SK-N-SH (cell line): ENCODE results near the gene C22orf42. TPM values are rescaled to one million over a fixed set of nuclear protein-coding genes. Genes with fewer than 3 reads are reported as not detected.
A peak's percentile ranks its signal among the peaks of the same experiment; 100 is the strongest.

Experiments used
- CTCF ChIA-PET: fragments of 300-600, 350-600 bp; formaldehyde crosslinking; extraction: SDS; loops from one replicate; lab custom pipeline; 2021; lab: Yijun Ruan, JAX
- POLR2A ChIA-PET: fragments of 350-600 bp; sonication (Branson Sonifier 250); formaldehyde crosslinking; extraction: SDS; loops from one replicate; lab custom pipeline; 2020; ENCODE audit warnings: antibody characterized with exemption, inconsistent platforms; lab: Yijun Ruan, JAX
- DNase-seq: peaks from one replicate; pipeline ENCODE4 v3.0.0; 2012
- H2AFZ ChIP-seq: fragments of 200-600 bp; sonication (generic); 2 replicates; pipeline ENCODE4 v1.8.1; 2016; ENCODE audit warnings: antibody characterized with exemption, mild to moderate bottlenecking, low read depth
- H3F3A ChIP-seq: fragments of 200-600 bp; sonication (generic); replicated peaks from 2 replicates; pipeline ENCODE3; 2016; ENCODE audit warnings: antibody characterized with exemption, mild to moderate bottlenecking; ENCODE audit not compliant: insufficient read depth
- H3K27ac ChIP-seq, 2 experiments: fragments of 200-500 bp in 1 of 2; fragments of 200-600 bp in 1 of 2; sonication (Bioruptor generic) in 1 of 2; sonication (generic), shearing (Covaris generic) in 1 of 2; 2 replicates each; pipeline versions ENCODE4 v1.5.1 to v1.6.1; 2014 to 2016; ENCODE audit warnings: low read depth in 2 of 2, inconsistent platforms in 1 of 2, low read length in 1 of 2, mild to moderate bottlenecking in 1 of 2, mixed read lengths in 1 of 2
- H3K27me3 ChIP-seq: fragments of 200-600 bp; sonication (generic), shearing (Covaris generic); 2 replicates; pipeline ENCODE4 v1.6.1; 2016; ENCODE audit warnings: mixed run types; ENCODE audit not compliant: insufficient read depth
- H3K36me3 ChIP-seq, 2 experiments: fragments of 200-500 bp in 1 of 2; fragments of 200-600 bp in 1 of 2; sonication (Bioruptor generic) in 1 of 2; sonication (generic) in 1 of 2; replicated peaks in 1 of 2; 2 replicates each; pipeline versions ENCODE3 to v1.5.1; 2014 to 2016; ENCODE audit warnings: low read length in 1 of 2, mild to moderate bottlenecking in 1 of 2; ENCODE audit not compliant: insufficient read depth in 2 of 2, control insufficient read depth in 1 of 2
- H3K4me1 ChIP-seq, 2 experiments: fragments of 200-500 bp in 1 of 2; fragments of 200-600 bp in 1 of 2; sonication (Bioruptor generic) in 1 of 2; sonication (generic), shearing (Covaris generic) in 1 of 2; 2 replicates each; pipeline versions ENCODE4 v1.5.1 to v1.6.1; 2014 to 2016; ENCODE audit warnings: low read depth in 1 of 2, low read length in 1 of 2, mixed run types in 1 of 2; ENCODE audit not compliant: insufficient read depth in 2 of 2, control insufficient read depth in 1 of 2
- H3K4me2 ChIP-seq: fragments of 200-600 bp; sonication (generic), shearing (Covaris generic); 2 replicates; pipeline ENCODE4 v1.6.1; 2017; ENCODE audit warnings: mixed run types
- H3K4me3 ChIP-seq, 2 experiments: fragments of 200-500 bp in 1 of 2; fragments of 200-600 bp in 1 of 2; sonication (Bioruptor generic) in 1 of 2; sonication (generic), shearing (Covaris generic) in 1 of 2; 2 replicates each; pipeline versions ENCODE4 v1.5.1 to v1.8.1; 2014 to 2016; ENCODE audit warnings: low read depth in 2 of 2, inconsistent platforms in 1 of 2, low read length in 1 of 2, mild to moderate bottlenecking in 1 of 2, mixed read lengths in 1 of 2, moderate library complexity in 1 of 2
- H3K79me2 ChIP-seq: fragments of 200-600 bp; sonication (generic); 2 replicates; pipeline ENCODE4 v1.8.1; 2017; ENCODE audit warnings: mild to moderate bottlenecking; ENCODE audit not compliant: insufficient read depth
- H3K9ac ChIP-seq: fragments of 200-600 bp; sonication (generic); 2 replicates; pipeline ENCODE4 v1.6.1; 2017; ENCODE audit warnings: mixed run types
- H3K9me2 ChIP-seq: fragments of 200-600 bp; sonication (generic); 2 replicates; pipeline ENCODE4 v1.6.1; 2017; ENCODE audit warnings: mixed run types
- H3K9me3 ChIP-seq: fragments of 200-600 bp; sonication (generic); 2 replicates; pipeline ENCODE4 v1.6.1; 2017; ENCODE audit warnings: mixed run types, mild to moderate bottlenecking, moderate library complexity
- H4K20me1 ChIP-seq: fragments of 200-600 bp; sonication (generic); 2 replicates; pipeline ENCODE4 v1.6.1; 2017; ENCODE audit warnings: mild to moderate bottlenecking, mixed run types; ENCODE audit not compliant: insufficient read depth
- CHD2 ChIP-seq: fragments of 150-350 bp; IDR thresholded peaks from 2 replicates; pipeline ENCODE4 v1.6.1; 2018; ENCODE audit warnings: low read length; ENCODE audit not compliant: partially characterized antibody
- ELF1 ChIP-seq: IDR thresholded peaks from 2 replicates; pipeline ENCODE4 v1.4.0; 2012
- EZH2phosphoT487 ChIP-seq: fragments of 200-600 bp; sonication (generic); IDR thresholded peaks from 2 replicates; pipeline ENCODE4 v1.6.1; 2017; ENCODE audit warnings: low read depth, mixed run types, mild to moderate bottlenecking, antibody characterized with exemption, moderate library complexity, borderline replicate concordance
- FOSL2 ChIP-seq: IDR thresholded peaks from 2 replicates; pipeline ENCODE4 v1.4.0; 2012; ENCODE audit warnings: low read depth, mild to moderate bottlenecking, moderate library complexity, borderline replicate concordance
- MEF2A ChIP-seq: IDR thresholded peaks from 2 replicates; pipeline ENCODE4 v1.4.0; 2012; ENCODE audit warnings: low read depth, borderline replicate concordance
- NRF1 ChIP-seq: IDR thresholded peaks from 2 replicates; pipeline ENCODE4 v1.6.1; 2012; ENCODE audit warnings: low read depth, mild to moderate bottlenecking, low read length
- POLR2AphosphoS5 ChIP-seq: IDR thresholded peaks from 2 replicates; pipeline ENCODE4 v1.6.1; 2012; ENCODE audit warnings: low read depth, low read length
- SIN3A ChIP-seq: IDR thresholded peaks from 2 replicates; pipeline ENCODE4 v1.6.1; 2012; ENCODE audit warnings: low read depth, mild to moderate bottlenecking, low read length, moderate library complexity, borderline replicate concordance
- SMC3 ChIP-seq: IDR thresholded peaks from 2 replicates; pipeline ENCODE4 v1.6.1; 2012; ENCODE audit warnings: low read depth, low read length, improper control_type of control experiment
- WGBS: methylation state at CpG from one replicate; pipeline ENCODE4 v1.1.6; 2017; ENCODE audit warnings: low lambda C conversion rate; 5-methylcytosine and 5-hydroxymethylcytosine counted together
- polyA plus RNA-seq, 3 experiments: library from polyadenylated mRNA; depleted of rRNA; stranded (reverse); fragments of >200 nt; gene quantifications; 2 replicates each; pipeline ENCODE4 v1.2.3, GENCODE V29; 2012
- TF ChIP-seq, protein P1 (sequence below): IDR thresholded peaks from 2 replicates; pipeline ENCODE4 v1.4.0; 2012; ENCODE audit warnings: low read depth
- TF ChIP-seq, protein P2 (sequence below): fragments of 150-350 bp; IDR thresholded peaks from 2 replicates; pipeline ENCODE4 v1.6.1; 2017; ENCODE audit warnings: antibody characterized with exemption, low read length, low read depth, borderline replicate concordance
- TF ChIP-seq, protein P3 (sequence below): IDR thresholded peaks from 2 replicates; pipeline ENCODE4; 2012

Gene C22orf42
- polyA plus RNA-seq, 1 of the 3 experiments (the other 2 are of a cell fraction): not detected

DNA sequence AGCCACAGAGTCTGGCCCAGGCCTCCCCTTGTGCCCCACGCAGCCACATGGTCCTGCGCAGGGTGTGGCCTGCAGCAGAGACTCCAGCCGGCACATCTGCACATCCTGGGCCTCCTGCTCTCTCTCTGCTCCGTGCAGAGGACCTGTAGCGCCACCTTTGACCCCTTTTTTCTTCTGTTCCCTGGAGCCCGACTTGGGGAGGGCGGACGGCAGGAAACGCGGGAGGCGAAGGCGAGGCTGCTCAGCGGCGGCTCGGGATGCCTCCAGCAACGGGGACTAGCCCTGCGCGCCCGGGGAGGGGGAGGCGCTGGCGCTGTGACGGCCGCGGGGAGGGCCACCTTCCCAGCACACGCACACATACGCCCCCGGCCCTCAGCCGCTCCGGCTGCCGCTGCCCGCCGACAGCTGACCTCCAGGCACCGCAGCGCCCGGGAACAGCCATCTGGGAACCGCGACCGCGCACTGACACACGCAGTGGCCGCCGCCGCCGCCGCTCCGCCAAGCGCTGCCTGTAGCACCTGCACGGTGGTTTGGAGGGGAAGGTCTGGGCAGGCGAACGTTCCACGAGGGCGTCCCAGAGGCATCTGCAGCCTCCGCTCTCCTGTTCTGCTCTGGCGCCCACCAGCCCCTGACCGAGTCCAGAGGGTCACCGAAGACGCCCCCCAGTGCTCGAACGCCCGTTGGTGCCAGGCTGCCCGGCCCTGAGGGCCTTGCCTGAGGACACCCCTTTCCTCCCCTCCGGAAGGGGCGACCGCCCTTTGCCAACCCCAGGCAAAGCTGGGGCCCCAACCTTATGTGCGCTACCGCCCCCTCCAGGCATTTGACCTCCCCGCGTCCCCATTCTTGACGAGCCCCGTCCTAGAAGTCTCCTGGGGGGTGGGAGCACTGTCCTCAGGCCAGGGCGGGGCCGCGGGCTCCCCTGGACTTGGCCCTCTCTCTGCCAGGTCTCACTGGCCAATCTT, 16.9 kb upstream of the C22orf42 start:
- H3K79me2 ChIP-seq: no peaks in the 10 kb centered on the region
- H3K9me2 ChIP-seq: no peaks in the 10 kb centered on the region
- CTCF ChIA-PET: interaction anchor here (0.6 kb wide), 1 partner anchor 89 kb away, joined by 3 read pairs; no protein-coding TSS in a partner anchor
- DNase-seq: peak; percentile 62
- TF ChIP-seq CHD2 (no peak), SIN3A (no peak)
- no peak overlapping the region for H3K9ac ChIP-seq
- POLR2A ChIA-PET: no interaction called here
- H3K36me3 ChIP-seq: no peaks in the 10 kb centered on the region
- peaks cover 12% of the 10 kb centered on the region; the same call in 1 of the 2 replicates for H3K27me3 ChIP-seq
- H2AFZ ChIP-seq: no peak overlapping the region
- H3K4me2 ChIP-seq: no peak overlapping the region
- no peak overlapping the region for H3K27ac ChIP-seq
- no peaks in the 10 kb centered on the region for H3F3A ChIP-seq
- H3K4me1 ChIP-seq: peaks cover 0 to 3% of the 10 kb centered on the region in 2 experiments; a peak in 1 of 4 replicates
- no peaks in the 10 kb centered on the region for H4K20me1 ChIP-seq
- WGBS: 30% methylated on average over 31 of the region's 73 CpGs
- H3K9me3 ChIP-seq: no peaks in the 10 kb centered on the region
- H3K4me3 ChIP-seq: peak overlapping the region in 1 of 2 experiments; percentile 22; a peak in 1 of 4 replicates

GRCh38 chr22:32175115-32175514, 16.0 kb upstream of the C22orf42 start:
- POLR2A ChIA-PET: interaction anchor here (0.7 kb wide), 1 partner anchor 30 kb away, joined by 9 read pairs; the partner anchor contains the start of gene RFPL2
- TF ChIP-seq NRF1: no peak
- TF ChIP-seq, protein P1, sequence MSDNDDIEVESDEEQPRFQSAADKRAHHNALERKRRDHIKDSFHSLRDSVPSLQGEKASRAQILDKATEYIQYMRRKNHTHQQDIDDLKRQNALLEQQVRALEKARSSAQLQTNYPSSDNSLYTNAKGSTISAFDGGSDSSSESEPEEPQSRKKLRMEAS: no peak
- no peak for TF ChIP-seq MEF2A
- no peak for TF ChIP-seq POLR2AphosphoS5
- no peak for TF ChIP-seq SMC3
- TF ChIP-seq, protein P2, sequence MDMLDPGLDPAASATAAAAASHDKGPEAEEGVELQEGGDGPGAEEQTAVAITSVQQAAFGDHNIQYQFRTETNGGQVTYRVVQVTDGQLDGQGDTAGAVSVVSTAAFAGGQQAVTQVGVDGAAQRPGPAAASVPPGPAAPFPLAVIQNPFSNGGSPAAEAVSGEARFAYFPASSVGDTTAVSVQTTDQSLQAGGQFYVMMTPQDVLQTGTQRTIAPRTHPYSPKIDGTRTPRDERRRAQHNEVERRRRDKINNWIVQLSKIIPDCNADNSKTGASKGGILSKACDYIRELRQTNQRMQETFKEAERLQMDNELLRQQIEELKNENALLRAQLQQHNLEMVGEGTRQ: no peak
- TF ChIP-seq, protein P3, sequence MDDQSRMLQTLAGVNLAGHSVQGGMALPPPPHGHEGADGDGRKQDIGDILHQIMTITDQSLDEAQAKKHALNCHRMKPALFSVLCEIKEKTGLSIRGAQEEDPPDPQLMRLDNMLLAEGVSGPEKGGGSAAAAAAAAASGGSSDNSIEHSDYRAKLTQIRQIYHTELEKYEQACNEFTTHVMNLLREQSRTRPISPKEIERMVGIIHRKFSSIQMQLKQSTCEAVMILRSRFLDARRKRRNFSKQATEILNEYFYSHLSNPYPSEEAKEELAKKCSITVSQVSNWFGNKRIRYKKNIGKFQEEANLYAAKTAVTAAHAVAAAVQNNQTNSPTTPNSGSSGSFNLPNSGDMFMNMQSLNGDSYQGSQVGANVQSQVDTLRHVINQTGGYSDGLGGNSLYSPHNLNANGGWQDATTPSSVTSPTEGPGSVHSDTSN: no peak
- TF ChIP-seq EZH2phosphoT487: no peak
- no peak for TF ChIP-seq FOSL2
- TF ChIP-seq ELF1: no peak
- Histone ChIP-seq H3F3A (no peaks in the 10 kb centered on the region), H3K27ac (no peak overlapping the region), H4K20me1 (no peaks in the 10 kb centered on the region), H2AFZ (no peak overlapping the region), H3K9me2 (no peaks in the 10 kb centered on the region), H3K4me1 (peaks cover 0 to 3% of the 10 kb centered on the region in 2 experiments; a peak in 1 of 4 replicates), H3K4me2 (no peak overlapping the region), H3K9ac (no peak overlapping the region), H3K4me3 (no peak overlapping the region), H3K9me3 (no peaks in the 10 kb centered on the region), H3K36me3 (no peaks in the 10 kb centered on the region), H3K79me2 (no peaks in the 10 kb centered on the region), H3K27me3 (peaks cover 12% of the 10 kb centered on the region; the same call in 1 of the 2 replicates)
- CTCF ChIA-PET: no interaction called here
- DNase-seq: no peak
- WGBS: 76% methylated on average over 11 of the region's 11 CpGs
